Tibial nerve (tissue), 4 donors: Measurements from ENCODE around the gene COL2A1.

Source experiments
- EP300 ChIP-seq, 2 donors: sonication (generic); formaldehyde crosslinking; IDR thresholded peaks; one replicate each; pipeline ENCODE4 v1.6.1; 2017; ENCODE audit warnings: antibody characterized with exemption in 2 of 2, mild to moderate bottlenecking in 1 of 2
- POLR2A ChIP-seq, 2 donors: fragments of 450-650 bp; IDR thresholded peaks; one replicate each; pipeline ENCODE4 v1.6.1; 2017; ENCODE audit warnings: antibody characterized with exemption in 2 of 2, mild to moderate bottlenecking in 2 of 2, moderate library complexity in 2 of 2
- TF ChIP-seq, protein P1 (sequence below), 5 experiments: fragments of 200-600 bp in 3 of 5; fragments of 450-650 bp in 2 of 5; sonication (generic) in 3 of 5; IDR thresholded peaks; one replicate each; pipeline ENCODE4 v1.5.1; 2016 to 2019; ENCODE audit warnings: antibody characterized with exemption in 5 of 5, mild to moderate bottlenecking in 3 of 5, moderate library complexity in 2 of 5

DNA sequence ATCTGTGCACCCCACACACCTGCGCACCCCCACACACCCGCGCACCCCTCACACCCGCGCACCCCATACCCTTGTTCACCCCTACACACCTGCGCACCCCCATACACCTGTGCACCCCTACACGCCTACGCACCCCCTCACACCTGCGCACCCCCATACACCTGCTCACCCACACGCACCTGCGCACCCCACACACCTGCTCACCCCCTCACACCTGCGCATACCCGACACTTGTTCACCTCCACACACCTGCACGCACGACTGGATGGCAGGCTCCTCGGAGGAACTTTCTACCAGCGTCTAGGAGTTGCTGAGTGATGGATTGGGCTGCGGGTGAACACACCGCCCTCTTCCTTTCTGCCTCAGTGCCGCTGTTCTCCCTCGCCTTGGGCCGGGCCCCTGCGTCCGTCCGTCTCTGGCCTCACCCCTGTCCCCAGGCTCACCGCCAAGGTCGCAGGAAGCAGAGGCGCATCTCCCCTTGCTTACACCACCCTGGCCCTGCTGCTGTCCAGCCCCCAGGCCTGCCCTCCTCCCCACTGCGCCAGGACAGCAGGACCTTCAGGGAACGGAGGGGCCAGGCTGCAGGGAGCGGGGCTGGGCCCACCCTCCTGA lies 61.6 kb downstream of the COL2A1 start:
- TF ChIP-seq POLR2A (IDR thresholded peaks at IDR 0.05) (no peak), EP300 (IDR thresholded peaks at IDR 0.05) (no peak)
- TF ChIP-seq, protein P1, sequence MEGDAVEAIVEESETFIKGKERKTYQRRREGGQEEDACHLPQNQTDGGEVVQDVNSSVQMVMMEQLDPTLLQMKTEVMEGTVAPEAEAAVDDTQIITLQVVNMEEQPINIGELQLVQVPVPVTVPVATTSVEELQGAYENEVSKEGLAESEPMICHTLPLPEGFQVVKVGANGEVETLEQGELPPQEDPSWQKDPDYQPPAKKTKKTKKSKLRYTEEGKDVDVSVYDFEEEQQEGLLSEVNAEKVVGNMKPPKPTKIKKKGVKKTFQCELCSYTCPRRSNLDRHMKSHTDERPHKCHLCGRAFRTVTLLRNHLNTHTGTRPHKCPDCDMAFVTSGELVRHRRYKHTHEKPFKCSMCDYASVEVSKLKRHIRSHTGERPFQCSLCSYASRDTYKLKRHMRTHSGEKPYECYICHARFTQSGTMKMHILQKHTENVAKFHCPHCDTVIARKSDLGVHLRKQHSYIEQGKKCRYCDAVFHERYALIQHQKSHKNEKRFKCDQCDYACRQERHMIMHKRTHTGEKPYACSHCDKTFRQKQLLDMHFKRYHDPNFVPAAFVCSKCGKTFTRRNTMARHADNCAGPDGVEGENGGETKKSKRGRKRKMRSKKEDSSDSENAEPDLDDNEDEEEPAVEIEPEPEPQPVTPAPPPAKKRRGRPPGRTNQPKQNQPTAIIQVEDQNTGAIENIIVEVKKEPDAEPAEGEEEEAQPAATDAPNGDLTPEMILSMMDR (IDR thresholded peaks at IDR 0.05), result no peak
